Measurements from ENCODE around the gene CCDC167. TPM values are rescaled to one million over a fixed set of nuclear protein-coding genes. Genes with fewer than 3 reads are reported as not detected.
A peak's percentile ranks its signal among the peaks of the same experiment; 100 is the strongest.

Gene CCDC167
- total and polyA plus RNA-seq, 10 of the 15 experiments (the other 5 are each of a cell fraction or from before 2014, with no cell fraction given) = 74.9 to 380 (median 137) TPM

- TF ChIP-seq ZNF592 (IDR thresholded peaks at IDR 0.05) (no peak), POLR2AphosphoS2 (IDR thresholded peaks at IDR 0.05; ENCODE audit: low read depth, low read length) (no peak), NR2F1 (conservative IDR thresholded peaks at IDR 0.05) (peak; percentile 93), FOXK2 (IDR thresholded peaks at IDR 0.05) (peak; percentile 50), POU2F2 (IDR thresholded peaks at IDR 0.05; ENCODE audit: borderline replicate concordance, low read depth, low read length) (0 out of 3 replicates have a peak, but pooled peaks have one; percentile 10), HDAC6 (IDR thresholded peaks at IDR 0.05; ENCODE audit: unreplicated experiment) (no peak), ZZZ3 (IDR thresholded peaks at IDR 0.05; ENCODE audit: control insufficient read depth, insufficient read length, low read depth) (no peak), KDM1A (IDR thresholded peaks at IDR 0.05; ENCODE audit: borderline replicate concordance) (no peak), LARP7 (IDR thresholded peaks at IDR 0.05) (no peak; the same call in 1 of the 2 replicates), ZNF207 (IDR thresholded peaks at IDR 0.05; ENCODE audit: borderline replicate concordance) (no peak), SIX5 (IDR thresholded peaks at IDR 0.05; ENCODE audit: low read depth, low read length, severe bottlenecking) (no peak), STAT3 (IDR thresholded peaks at IDR 0.05; ENCODE audit: low read depth, low read length) (no peak), RAD51 (IDR thresholded peaks at IDR 0.05) (peak; percentile 94), TAF1 (IDR thresholded peaks at IDR 0.05; ENCODE audit: borderline replicate concordance, low read depth, low read length) (no peak)
- TF ChIP-seq, protein P1, sequence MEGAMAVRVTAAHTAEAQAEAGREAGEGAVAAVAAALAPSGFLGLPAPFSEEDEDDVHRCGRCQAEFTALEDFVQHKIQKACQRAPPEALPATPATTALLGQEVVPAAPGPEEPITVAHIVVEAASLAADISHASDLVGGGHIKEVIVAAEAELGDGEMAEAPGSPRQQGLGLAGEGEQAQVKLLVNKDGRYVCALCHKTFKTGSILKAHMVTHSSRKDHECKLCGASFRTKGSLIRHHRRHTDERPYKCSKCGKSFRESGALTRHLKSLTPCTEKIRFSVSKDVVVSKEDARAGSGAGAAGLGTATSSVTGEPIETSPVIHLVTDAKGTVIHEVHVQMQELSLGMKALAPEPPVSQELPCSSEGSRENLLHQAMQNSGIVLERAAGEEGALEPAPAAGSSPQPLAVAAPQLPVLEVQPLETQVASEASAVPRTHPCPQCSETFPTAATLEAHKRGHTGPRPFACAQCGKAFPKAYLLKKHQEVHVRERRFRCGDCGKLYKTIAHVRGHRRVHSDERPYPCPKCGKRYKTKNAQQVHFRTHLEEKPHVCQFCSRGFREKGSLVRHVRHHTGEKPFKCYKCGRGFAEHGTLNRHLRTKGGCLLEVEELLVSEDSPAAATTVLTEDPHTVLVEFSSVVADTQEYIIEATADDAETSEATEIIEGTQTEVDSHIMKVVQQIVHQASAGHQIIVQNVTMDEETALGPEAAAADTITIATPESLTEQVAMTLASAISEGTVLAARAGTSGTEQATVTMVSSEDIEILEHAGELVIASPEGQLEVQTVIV (IDR thresholded peaks at IDR 0.05; ENCODE audit: borderline replicate concordance, partially characterized antibody) = no peak
- TF ChIP-seq, protein P2, sequence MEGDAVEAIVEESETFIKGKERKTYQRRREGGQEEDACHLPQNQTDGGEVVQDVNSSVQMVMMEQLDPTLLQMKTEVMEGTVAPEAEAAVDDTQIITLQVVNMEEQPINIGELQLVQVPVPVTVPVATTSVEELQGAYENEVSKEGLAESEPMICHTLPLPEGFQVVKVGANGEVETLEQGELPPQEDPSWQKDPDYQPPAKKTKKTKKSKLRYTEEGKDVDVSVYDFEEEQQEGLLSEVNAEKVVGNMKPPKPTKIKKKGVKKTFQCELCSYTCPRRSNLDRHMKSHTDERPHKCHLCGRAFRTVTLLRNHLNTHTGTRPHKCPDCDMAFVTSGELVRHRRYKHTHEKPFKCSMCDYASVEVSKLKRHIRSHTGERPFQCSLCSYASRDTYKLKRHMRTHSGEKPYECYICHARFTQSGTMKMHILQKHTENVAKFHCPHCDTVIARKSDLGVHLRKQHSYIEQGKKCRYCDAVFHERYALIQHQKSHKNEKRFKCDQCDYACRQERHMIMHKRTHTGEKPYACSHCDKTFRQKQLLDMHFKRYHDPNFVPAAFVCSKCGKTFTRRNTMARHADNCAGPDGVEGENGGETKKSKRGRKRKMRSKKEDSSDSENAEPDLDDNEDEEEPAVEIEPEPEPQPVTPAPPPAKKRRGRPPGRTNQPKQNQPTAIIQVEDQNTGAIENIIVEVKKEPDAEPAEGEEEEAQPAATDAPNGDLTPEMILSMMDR (IDR thresholded peaks at IDR 0.05 in 2 of 3, conservative IDR thresholded peaks at IDR 0.05 in 1 of 3; ENCODE audit: control insufficient read depth in 2 of 3, extremely low read depth in 1 of 3, insufficient read depth in 1 of 3, low read depth in 3 of 3, low read length in 3 of 3) = peak in 2 of 3 experiments; percentile 3 to 11; a peak in 1 of 6 replicates
- TF ChIP-seq, protein P3, sequence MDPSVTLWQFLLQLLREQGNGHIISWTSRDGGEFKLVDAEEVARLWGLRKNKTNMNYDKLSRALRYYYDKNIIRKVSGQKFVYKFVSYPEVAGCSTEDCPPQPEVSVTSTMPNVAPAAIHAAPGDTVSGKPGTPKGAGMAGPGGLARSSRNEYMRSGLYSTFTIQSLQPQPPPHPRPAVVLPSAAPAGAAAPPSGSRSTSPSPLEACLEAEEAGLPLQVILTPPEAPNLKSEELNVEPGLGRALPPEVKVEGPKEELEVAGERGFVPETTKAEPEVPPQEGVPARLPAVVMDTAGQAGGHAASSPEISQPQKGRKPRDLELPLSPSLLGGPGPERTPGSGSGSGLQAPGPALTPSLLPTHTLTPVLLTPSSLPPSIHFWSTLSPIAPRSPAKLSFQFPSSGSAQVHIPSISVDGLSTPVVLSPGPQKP (IDR thresholded peaks at IDR 0.05; ENCODE audit: low read depth, low read length) = no peak
Observed at GRCh38 chr6:37516076-37516919, 16.6 kb upstream of the CCDC167 start (continued).
